ENCODE data around the gene MCC.

MCC gene

DNA sequence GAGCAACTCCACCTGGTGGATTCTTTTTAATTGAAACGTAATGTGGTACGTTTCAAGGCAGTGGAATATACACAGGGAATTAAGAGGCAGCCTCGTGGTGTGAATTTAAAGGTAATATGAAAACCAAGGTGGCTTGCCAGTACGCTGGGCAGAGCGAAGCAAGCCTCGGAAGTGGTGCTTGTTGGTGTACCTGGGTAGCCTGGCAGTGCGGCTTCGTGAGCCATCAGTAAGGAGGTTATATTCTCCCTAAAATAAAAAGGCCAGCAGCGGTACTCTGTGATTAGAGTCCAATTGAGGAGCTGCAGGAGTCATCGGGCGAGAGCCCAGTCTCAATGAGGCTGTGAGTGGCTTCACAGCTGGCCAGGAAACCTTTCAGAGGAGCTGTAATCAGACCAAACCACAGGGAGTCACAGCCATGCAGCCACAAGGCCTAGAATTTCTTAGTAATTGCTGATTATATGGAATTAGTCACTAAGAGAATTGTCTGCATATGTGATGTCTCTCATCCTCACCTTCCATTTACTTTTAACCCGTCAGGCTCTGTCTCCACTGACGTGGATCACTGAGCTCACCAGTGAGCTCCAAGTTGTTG, 454.0 kb downstream of the MCC start:
- H3K36me3 ChIP-seq (ENCODE audit: control insufficient read depth in 2 of 2, insufficient read depth in 1 of 2, low read length in 2 of 2), result peaks cover 0 to 27% of the 10 kb centered on the region in 2 experiments; a peak in 2 of 3 replicates
- ChIA-PET CTCF (interaction anchor here (0.6 to 0.7 kb wide), 2 partner anchors 16 to 32 kb away, joined by 3 read pairs; no protein-coding TSS in a partner anchor), POLR2A (no interaction called here)
- no peak overlapping the region for H3K27ac ChIP-seq (ENCODE audit: extremely low read depth, low read depth, low read length)
- TF ChIP-seq ZIC2 (tag by site-specific recombination; IDR thresholded peaks at IDR 0.05), result peak; percentile 21; the same call in 1 of the 2 replicates
- TF ChIP-seq ZBTB21 (tag by site-specific recombination; IDR thresholded peaks at IDR 0.05), result no peak
- no peak for TF ChIP-seq ZNF16 (tag by site-specific recombination; IDR thresholded peaks at IDR 0.05; ENCODE audit: low read depth)
- no peak for TF ChIP-seq ZBTB7A (tag by site-specific recombination; IDR thresholded peaks at IDR 0.05; ENCODE audit: low read depth)
- TF ChIP-seq, protein P1, sequence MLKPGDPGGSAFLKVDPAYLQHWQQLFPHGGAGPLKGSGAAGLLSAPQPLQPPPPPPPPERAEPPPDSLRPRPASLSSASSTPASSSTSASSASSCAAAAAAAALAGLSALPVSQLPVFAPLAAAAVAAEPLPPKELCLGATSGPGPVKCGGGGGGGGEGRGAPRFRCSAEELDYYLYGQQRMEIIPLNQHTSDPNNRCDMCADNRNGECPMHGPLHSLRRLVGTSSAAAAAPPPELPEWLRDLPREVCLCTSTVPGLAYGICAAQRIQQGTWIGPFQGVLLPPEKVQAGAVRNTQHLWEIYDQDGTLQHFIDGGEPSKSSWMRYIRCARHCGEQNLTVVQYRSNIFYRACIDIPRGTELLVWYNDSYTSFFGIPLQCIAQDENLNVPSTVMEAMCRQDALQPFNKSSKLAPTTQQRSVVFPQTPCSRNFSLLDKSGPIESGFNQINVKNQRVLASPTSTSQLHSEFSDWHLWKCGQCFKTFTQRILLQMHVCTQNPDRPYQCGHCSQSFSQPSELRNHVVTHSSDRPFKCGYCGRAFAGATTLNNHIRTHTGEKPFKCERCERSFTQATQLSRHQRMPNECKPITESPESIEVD (tag by site-specific recombination; IDR thresholded peaks at IDR 0.05), result no peak
- no peak for TF ChIP-seq ZNF677 (tag by site-specific recombination; IDR thresholded peaks at IDR 0.05)
- TF ChIP-seq ZNF473 (tag by site-specific recombination; IDR thresholded peaks at IDR 0.05), result no peak
- H3K9me3 ChIP-seq (ENCODE audit: control insufficient read depth, insufficient read depth, low read depth, low read length), result no peaks in the 10 kb centered on the region
- no peak overlapping the region for H3K4me3 ChIP-seq (ENCODE audit: low read depth, low read length)
- H3K4me1 ChIP-seq (ENCODE audit: control insufficient read depth, insufficient read depth, low read length), result no peaks in the 10 kb centered on the region

- TF ChIP-seq, protein P2, sequence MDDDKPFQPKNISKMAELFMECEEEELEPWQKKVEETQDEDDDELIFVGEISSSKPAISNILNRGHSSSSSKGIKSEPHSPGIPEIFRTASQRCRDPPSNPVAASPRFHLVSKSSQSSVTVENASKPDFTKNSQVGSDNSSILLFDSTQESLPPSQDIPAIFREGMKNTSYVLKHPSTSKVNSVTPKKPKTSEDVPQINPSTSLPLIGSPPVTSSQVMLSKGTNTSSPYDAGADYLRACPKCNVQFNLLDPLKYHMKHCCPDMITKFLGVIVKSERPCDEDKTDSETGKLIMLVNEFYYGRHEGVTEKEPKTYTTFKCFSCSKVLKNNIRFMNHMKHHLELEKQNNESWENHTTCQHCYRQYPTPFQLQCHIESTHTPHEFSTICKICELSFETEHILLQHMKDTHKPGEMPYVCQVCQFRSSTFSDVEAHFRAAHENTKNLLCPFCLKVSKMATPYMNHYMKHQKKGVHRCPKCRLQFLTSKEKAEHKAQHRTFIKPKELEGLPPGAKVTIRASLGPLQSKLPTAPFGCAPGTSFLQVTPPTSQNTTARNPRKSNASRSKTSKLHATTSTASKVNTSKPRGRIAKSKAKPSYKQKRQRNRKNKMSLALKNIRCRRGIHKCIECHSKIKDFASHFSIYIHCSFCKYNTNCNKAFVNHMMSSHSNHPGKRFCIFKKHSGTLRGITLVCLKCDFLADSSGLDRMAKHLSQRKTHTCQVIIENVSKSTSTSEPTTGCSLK (tag by site-specific recombination; IDR thresholded peaks at IDR 0.05), result no peak
- TF ChIP-seq ZIC2 (tag by site-specific recombination; IDR thresholded peaks at IDR 0.05) (no peak), SP2 (tag by site-specific recombination; IDR thresholded peaks at IDR 0.05) (no peak), KLF17 (tag by site-specific recombination; IDR thresholded peaks at IDR 0.05) (no peak), ZNF596 (tag by site-specific recombination; IDR thresholded peaks at IDR 0.05) (no peak), ZBTB1 (tag by site-specific recombination; IDR thresholded peaks at IDR 0.05) (no peak), ZSCAN23 (tag by site-specific recombination; IDR thresholded peaks at IDR 0.05) (no peak), ZNF513 (tag by site-specific recombination; IDR thresholded peaks at IDR 0.05) (no peak), MYNN (tag by site-specific recombination; IDR thresholded peaks at IDR 0.05; ENCODE audit: borderline replicate concordance) (no peak), ZNF19 (tag by site-specific recombination; IDR thresholded peaks at IDR 0.05; ENCODE audit: low read depth) (no peak), ZNF704 (tag by site-specific recombination; IDR thresholded peaks at IDR 0.05) (no peak), ZNF362 (tag by site-specific recombination; IDR thresholded peaks at IDR 0.05) (no peak), ZBTB20 (tag by site-specific recombination; IDR thresholded peaks at IDR 0.05) (no peak), SCRT2 (tag by site-specific recombination; IDR thresholded peaks at IDR 0.05) (no peak)
- TF ChIP-seq, protein P3, sequence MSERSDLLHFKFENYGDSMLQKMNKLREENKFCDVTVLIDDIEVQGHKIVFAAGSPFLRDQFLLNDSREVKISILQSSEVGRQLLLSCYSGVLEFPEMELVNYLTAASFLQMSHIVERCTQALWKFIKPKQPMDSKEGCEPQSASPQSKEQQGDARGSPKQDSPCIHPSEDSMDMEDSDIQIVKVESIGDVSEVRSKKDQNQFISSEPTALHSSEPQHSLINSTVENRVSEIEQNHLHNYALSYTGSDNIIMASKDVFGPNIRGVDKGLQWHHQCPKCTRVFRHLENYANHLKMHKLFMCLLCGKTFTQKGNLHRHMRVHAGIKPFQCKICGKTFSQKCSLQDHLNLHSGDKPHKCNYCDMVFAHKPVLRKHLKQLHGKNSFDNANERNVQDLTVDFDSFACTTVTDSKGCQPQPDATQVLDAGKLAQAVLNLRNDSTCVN (tag by site-specific recombination; optimal IDR thresholded peaks at IDR 0.05), result no peak
- H3K27ac ChIP-seq (ENCODE audit: extremely low read depth, low read depth, low read length), result no peak overlapping the region
- POLR2A ChIA-PET, result no interaction called here
- H3K9me3 ChIP-seq (ENCODE audit: control insufficient read depth, insufficient read depth, low read depth, low read length), result no peaks in the 10 kb centered on the region
- CTCF ChIA-PET, result no interaction called here
- no peak overlapping the region for H3K4me3 ChIP-seq (ENCODE audit: low read depth, low read length)
- H3K4me1 ChIP-seq (ENCODE audit: control insufficient read depth, insufficient read depth, low read length), result no peaks in the 10 kb centered on the region
- H3K36me3 ChIP-seq (ENCODE audit: control insufficient read depth in 2 of 2, insufficient read depth in 1 of 2, low read length in 2 of 2), result peaks cover 4 to 39% of the 10 kb centered on the region in 2 experiments
Observed at GRCh38 chr5:113031557-113031956, 456.7 kb downstream of the MCC start.
